ENCODE data around the gene ENC1. TPM values are rescaled to one million over a fixed set of nuclear protein-coding genes. Genes with fewer than 3 reads are reported as not detected.
A peak's percentile ranks its signal among the peaks of the same experiment; 100 is the strongest.

Gene ENC1
- total and polyA plus RNA-seq, 8 donors, result 21.3 to 63.1 (median 27.3) TPM

DNA sequence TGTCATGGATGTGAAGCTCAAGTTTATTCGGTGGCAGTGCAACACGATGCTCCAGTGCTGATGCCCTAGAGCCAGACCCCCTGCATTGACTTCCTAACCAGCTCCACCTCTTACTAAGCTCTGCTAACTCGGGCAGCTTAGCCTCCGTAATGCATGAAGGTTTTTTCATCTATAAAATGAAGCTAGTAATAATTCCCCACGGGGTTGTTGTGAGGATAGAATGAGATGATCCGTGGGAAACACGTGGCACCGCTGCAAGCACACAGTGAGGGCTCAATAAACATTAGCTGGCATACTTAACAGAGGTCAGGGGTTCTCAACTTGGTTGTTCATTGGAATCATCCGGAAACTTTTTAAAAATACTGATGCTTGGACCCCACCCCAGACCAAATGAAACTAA is 6.8 kb downstream of the ENC1 start:
- DNase-seq (no peak), FAIRE-seq (no peak), ATAC-seq (no peak)
- Histone ChIP-seq H3K27ac (no peak overlapping the region), H3K4me3 (peak overlapping the region in 1 of 4 donors; percentile 1), H3K4me1 (peaks cover 0 to 28% (median 5%) of the 10 kb centered on the region in 3 donors), H3K9me3 (no peaks in the 10 kb centered on the region), H3K36me3 (peaks cover 0 to 19% (median 0%) of the 10 kb centered on the region in 3 donors), H3K27me3 (no peaks in the 10 kb centered on the region)
- TF ChIP-seq, protein P1, sequence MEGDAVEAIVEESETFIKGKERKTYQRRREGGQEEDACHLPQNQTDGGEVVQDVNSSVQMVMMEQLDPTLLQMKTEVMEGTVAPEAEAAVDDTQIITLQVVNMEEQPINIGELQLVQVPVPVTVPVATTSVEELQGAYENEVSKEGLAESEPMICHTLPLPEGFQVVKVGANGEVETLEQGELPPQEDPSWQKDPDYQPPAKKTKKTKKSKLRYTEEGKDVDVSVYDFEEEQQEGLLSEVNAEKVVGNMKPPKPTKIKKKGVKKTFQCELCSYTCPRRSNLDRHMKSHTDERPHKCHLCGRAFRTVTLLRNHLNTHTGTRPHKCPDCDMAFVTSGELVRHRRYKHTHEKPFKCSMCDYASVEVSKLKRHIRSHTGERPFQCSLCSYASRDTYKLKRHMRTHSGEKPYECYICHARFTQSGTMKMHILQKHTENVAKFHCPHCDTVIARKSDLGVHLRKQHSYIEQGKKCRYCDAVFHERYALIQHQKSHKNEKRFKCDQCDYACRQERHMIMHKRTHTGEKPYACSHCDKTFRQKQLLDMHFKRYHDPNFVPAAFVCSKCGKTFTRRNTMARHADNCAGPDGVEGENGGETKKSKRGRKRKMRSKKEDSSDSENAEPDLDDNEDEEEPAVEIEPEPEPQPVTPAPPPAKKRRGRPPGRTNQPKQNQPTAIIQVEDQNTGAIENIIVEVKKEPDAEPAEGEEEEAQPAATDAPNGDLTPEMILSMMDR (IDR thresholded peaks at IDR 0.05), result no peak
- intact Hi-C loops (cut with DNase I), result loop anchor here in 1 of 3 donors (10.0 kb wide), 1 partner anchor 99 kb away; no protein-coding TSS in a partner anchor
- WGBS, 2 donors, result 77 to 86% methylated on average over 9 of the region's 9 CpGs

DNA sequence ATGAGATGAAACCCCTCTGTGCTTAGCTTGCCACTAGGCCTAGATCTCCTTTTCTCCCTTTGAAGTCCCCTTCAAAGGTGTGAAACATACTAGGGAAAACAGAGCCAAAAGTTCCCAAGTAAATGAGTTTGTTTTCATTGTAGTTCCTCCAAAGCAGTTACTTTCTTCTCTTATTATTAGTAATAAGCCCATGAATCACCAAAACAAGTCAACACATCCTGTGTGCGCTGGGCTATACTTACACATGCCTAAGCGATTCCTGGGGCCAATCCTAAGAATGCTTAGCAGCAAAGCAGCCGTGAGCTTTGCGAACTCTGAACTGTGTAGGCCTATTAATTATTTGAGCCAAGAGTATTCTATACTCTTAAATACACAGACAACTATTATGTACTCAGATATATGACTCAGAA is 7.6 kb downstream of the ENC1 start:
- Histone ChIP-seq H3K27me3 (no peaks in the 10 kb centered on the region), H3K4me1 (peaks cover 0 to 28% (median 5%) of the 10 kb centered on the region in 3 donors), H3K4me3 (no peak overlapping the region), H3K9me3 (no peaks in the 10 kb centered on the region), H3K27ac (peak overlapping the region in 2 of 4 donors; percentile 30 to 59), H3K36me3 (peaks cover 0 to 19% (median 0%) of the 10 kb centered on the region in 3 donors)
- TF ChIP-seq, protein P1 (IDR thresholded peaks at IDR 0.05), result no peak
- no peak for DNase-seq
- intact Hi-C loops (cut with DNase I), result loop anchor here in 1 of 3 donors (10.0 kb wide), 1 partner anchor 98 kb away; no protein-coding TSS in a partner anchor
- no peak for ATAC-seq
- 87 to 93% methylated on average over 4 of the region's 4 CpGs for WGBS, 2 donors
- FAIRE-seq, result no peak

DNA sequence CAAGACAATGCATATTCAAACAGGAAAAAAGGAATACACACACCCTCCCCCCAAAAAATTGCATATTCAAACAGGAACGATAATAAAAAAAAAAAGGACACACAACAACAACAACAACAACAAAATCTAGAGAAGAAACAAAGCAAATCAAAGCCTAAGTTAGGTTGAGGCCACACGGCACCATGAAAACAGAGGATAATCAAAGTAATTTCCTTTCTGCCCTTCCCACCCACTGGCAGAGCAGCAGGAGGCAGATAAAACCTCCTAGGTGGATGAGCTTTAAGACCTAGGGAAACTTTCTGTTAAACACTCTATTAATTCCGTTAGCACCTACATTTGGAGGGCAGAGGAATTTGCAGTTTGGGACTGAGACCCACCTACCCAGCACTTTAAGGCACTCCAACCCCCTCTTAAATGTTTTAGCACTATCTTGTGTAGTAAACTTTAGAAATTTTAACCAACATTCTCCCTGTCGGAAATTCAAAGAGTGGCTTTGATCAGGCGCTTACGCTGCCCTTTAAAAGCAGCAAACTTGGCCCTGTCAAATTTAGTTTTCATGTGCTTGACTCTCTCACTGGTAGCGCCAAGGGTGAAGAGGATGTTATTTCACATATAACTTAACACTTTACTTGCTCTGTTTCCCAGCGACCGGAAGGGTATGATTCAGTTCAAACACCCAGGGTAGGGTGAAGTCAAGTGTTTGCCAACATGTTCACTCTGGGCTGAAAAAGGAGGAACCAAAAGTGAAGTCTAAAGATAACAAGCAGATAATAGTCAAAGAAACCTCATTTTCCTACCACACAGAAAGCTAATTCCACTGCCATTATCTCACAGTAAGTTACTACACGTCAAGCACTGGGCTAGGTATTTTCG is 9.2 kb downstream of the ENC1 start:
- H3K27ac ChIP-seq, result peak overlapping the region in 2 of 4 donors; percentile 30 to 37

DNA sequence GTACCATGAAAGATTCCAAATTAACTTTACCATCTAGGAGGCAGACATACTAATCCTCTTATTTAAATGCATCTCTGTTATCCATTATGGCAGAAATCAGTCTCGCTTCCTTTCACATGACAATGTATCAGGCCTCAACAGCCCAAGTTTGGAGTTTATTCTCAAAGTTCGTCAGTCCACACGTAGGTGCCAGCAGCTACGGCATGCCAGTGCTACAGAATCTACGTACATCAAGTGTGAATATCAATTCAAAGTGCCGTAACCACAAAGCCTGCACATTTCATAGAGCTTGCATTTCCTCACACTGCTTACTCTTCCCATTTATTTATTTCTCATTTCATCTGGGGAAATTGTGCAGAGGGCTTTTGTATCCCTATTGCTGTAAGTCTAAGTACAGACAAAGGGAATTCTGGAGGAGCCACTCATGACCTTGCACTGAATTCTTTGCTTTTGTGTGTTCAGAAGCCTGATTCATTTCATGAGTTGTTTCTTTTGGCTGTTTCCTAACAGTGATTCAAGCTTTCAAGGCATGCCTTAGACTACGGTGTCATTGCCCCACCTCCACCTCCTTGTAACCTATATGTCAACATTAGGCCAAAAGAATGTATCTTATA is 10.0 kb downstream of the ENC1 start:
- ATAC-seq (peak in 1 of 4 donors; percentile 12), FAIRE-seq (no peak), DNase-seq (no peak)
- Histone ChIP-seq H3K27me3 (no peaks in the 10 kb centered on the region), H3K9me3 (no peaks in the 10 kb centered on the region), H3K4me1 (peaks cover 0 to 24% (median 5%) of the 10 kb centered on the region in 3 donors), H3K4me3 (no peak overlapping the region), H3K36me3 (peaks cover 0 to 16% (median 0%) of the 10 kb centered on the region in 3 donors), H3K27ac (no peak overlapping the region)
- TF ChIP-seq, protein P1 (IDR thresholded peaks at IDR 0.05), result no peak
- 85 to 91% methylated on average over 7 of the region's 7 CpGs for WGBS, 2 donors
- intact Hi-C loops (cut with DNase I), result loop anchor here in 1 of 3 donors (10.0 kb wide), 1 partner anchor 96 kb away; no protein-coding TSS in a partner anchor

More for the DNA sequence above, 9.2 kb downstream of the ENC1 start:
- DNase-seq (no peak), FAIRE-seq (no peak), ATAC-seq (peak in 3 of 4 donors; percentile 18 to 58 (median 45))
- 62 to 65% methylated on average over 11 of the region's 11 CpGs for WGBS, 2 donors
- intact Hi-C loops (cut with DNase I), result loop anchor here in 1 of 3 donors (10.0 kb wide), 1 partner anchor 97 kb away; no protein-coding TSS in a partner anchor
- H3K36me3 ChIP-seq, result peaks cover 0 to 19% (median 0%) of the 10 kb centered on the region in 3 donors
- no peaks in the 10 kb centered on the region for H3K27me3 ChIP-seq
- peaks cover 0 to 28% (median 5%) of the 10 kb centered on the region in 3 donors for H3K4me1 ChIP-seq
- H3K9me3 ChIP-seq, result no peaks in the 10 kb centered on the region
- TF ChIP-seq, protein P1 (IDR thresholded peaks at IDR 0.05), result no peak
- no peak overlapping the region for H3K4me3 ChIP-seq

Measured in pancreas (tissue), 10 donors.